Gastrocnemius medialis (tissue), 4 donors: Measurements from ENCODE around the gene ZBP1. TPM values are rescaled to one million over a fixed set of nuclear protein-coding genes. Genes with fewer than 3 reads are reported as not detected.

Experiments used
- ATAC-seq, 2 donors: fragments of 150-250 bp; one replicate each; pipeline ENCODE4 v1.9.1; 2016
- DNase-seq, 2 donors: peaks; one replicate each; pipeline ENCODE4 v3.0.0-alpha.2; 2019
- H3K27ac ChIP-seq, 4 donors: fragments of 200-600 bp; sonication (generic); 1 replicate in 1 of 4; 2 replicates in 3 of 4; pipeline ENCODE4 v1.5.1; 2016 to 2018; ENCODE audit warnings: mild to moderate bottlenecking in 2 of 4, moderate library complexity in 1 of 4
- H3K27me3 ChIP-seq, 3 donors: fragments of 200-600 bp; sonication (generic) in 2 of 3; 1 replicate in 1 of 3; 2 replicates in 2 of 3; pipeline versions ENCODE4 v1.5.1 to v1.6.0; 2016 to 2019; ENCODE audit warnings: mild to moderate bottlenecking in 1 of 3, moderate library complexity in 1 of 3
- H3K36me3 ChIP-seq, 2 donors: fragments of 200-600 bp; sonication (generic) in 1 of 2; one replicate each; pipeline ENCODE4 v1.5.1; 2017 to 2018
- H3K4me1 ChIP-seq, 2 donors: fragments of 200-600 bp; sonication (generic) in 1 of 2; one replicate each; pipeline ENCODE4 v1.5.1; 2016 to 2017; ENCODE audit warnings: mild to moderate bottlenecking in 2 of 2
- H3K4me3 ChIP-seq, 4 donors: fragments of 200-600 bp; sonication (generic) in 3 of 4; 1 replicate in 1 of 4; 2 replicates in 3 of 4; pipeline ENCODE4 v1.5.1; 2016 to 2019; ENCODE audit warnings: mild to moderate bottlenecking in 2 of 4
- H3K9me3 ChIP-seq, 3 donors: fragments of 200-600 bp; sonication (generic) in 2 of 3; 1 replicate in 1 of 3; 2 replicates in 2 of 3; pipeline ENCODE4 v1.5.1; 2016 to 2019
- POLR2A ChIP-seq, 2 donors: fragments of 450-650 bp; IDR thresholded peaks; one replicate each; pipeline ENCODE4 v1.6.1; 2017; ENCODE audit warnings: antibody characterized with exemption in 2 of 2, mild to moderate bottlenecking in 2 of 2, moderate library complexity in 2 of 2
- in situ Hi-C, 4 donors: fragments of 200-750 bp; cut with MboI; loops; one replicate each; pipeline versions ENCODE4 v1.15.0 to v1.8.0; 2017; ENCODE audit warnings: low sequenced_read_pairs in 4 of 4
- intact Hi-C: fragments of 100-400 bp; cut with DNase I; formaldehyde crosslinking; loops from one replicate; pipeline ENCODE4 v1.15.1; 2023; ENCODE audit warnings: low total_unique reads
- total RNA-seq, 4 donors: library from RNA; depleted of rRNA; stranded (reverse); fragments of >200 nt; gene quantifications; one replicate each; pipeline versions ENCODE4 v1.1.0 to v1.2.3, GENCODE V29; 2016
- TF ChIP-seq, protein P1 (sequence below), 5 experiments: fragments of 450-650 bp in 3 of 5; fragments of 200-600 bp in 2 of 5; sonication (generic) in 2 of 5; IDR thresholded peaks in 4 of 5; conservative IDR thresholded peaks in 1 of 5; 1 replicate in 4 of 5; 2 replicates in 1 of 5; pipeline ENCODE4 v1.5.1; 2016 to 2019; ENCODE audit warnings: antibody characterized with exemption in 5 of 5, mild to moderate bottlenecking in 3 of 5, moderate library complexity in 3 of 5

Gene ZBP1
- total RNA-seq, 4 donors from 2014 or later = not detected

DNA sequence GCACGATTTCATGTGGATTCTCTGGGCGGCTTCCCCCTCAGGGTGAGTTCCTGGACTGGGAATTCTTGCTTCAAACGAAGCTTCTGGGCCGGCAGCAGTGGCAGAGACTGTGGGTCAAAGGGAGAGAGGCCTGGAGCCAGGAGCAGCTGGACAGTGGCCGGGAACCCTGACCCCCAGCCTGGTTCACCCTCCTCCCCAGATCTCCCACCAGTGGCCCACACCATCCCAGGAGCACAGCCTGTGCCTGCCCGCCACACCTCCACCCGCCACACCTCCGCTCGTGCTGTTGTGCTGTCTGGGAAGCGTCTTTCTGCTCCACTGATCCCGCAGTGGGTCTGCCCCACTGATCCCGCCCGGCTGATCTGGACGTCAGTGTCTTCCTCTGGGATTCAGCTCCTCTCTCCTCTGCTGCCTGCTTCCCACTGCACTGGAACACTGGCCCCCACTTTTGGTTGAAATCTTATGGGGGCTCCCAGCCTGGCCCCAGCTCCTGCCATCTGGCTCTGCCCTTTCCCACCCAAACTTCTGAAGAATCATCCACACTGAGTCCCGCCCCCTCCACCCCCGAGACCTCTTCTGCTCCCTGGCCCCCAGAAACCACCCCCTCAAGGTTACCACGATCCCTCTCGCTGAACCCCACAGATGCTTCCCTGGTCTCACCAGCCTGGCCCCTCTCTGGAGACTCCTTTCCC lies 9.8 kb downstream of the ZBP1 start:
- ATAC-seq (no peak), DNase-seq (no peak)
- Histone ChIP-seq H3K9me3 (no peaks in the 10 kb centered on the region), H3K4me1 (no peaks in the 10 kb centered on the region), H3K36me3 (no peaks in the 10 kb centered on the region), H3K27ac (no peak overlapping the region), H3K27me3 (peaks cover 0 to 8% (median 0%) of the 10 kb centered on the region in 3 donors), H3K4me3 (no peak overlapping the region)
- in situ Hi-C loops = no loop called here
- intact Hi-C loops = no loop called here
- TF ChIP-seq, protein P1, sequence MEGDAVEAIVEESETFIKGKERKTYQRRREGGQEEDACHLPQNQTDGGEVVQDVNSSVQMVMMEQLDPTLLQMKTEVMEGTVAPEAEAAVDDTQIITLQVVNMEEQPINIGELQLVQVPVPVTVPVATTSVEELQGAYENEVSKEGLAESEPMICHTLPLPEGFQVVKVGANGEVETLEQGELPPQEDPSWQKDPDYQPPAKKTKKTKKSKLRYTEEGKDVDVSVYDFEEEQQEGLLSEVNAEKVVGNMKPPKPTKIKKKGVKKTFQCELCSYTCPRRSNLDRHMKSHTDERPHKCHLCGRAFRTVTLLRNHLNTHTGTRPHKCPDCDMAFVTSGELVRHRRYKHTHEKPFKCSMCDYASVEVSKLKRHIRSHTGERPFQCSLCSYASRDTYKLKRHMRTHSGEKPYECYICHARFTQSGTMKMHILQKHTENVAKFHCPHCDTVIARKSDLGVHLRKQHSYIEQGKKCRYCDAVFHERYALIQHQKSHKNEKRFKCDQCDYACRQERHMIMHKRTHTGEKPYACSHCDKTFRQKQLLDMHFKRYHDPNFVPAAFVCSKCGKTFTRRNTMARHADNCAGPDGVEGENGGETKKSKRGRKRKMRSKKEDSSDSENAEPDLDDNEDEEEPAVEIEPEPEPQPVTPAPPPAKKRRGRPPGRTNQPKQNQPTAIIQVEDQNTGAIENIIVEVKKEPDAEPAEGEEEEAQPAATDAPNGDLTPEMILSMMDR (IDR thresholded peaks at IDR 0.05 in 4 of 5, conservative IDR thresholded peaks at IDR 0.05 in 1 of 5) = no peak
- no peak for TF ChIP-seq POLR2A (IDR thresholded peaks at IDR 0.05)

DNA sequence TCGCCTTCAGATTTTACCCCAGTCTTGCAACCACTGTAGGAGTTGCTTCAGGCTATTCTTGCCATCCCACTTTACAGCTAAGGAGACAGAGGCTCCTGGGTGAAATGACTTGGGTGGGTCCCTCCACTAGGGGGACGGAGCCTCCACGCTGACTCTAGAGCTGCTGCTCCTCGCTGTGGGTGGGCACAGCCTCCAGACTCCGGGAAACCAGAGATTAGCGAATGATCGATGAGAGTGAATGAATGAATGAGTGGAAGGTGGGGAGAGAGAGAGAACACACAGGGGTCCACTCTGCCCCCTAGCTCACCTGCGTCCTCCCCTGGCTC lies 10.4 kb downstream of the ZBP1 start:
- TF ChIP-seq, protein P1 (IDR thresholded peaks at IDR 0.05 in 4 of 5, conservative IDR thresholded peaks at IDR 0.05 in 1 of 5) = no peak
- no peak for TF ChIP-seq POLR2A (IDR thresholded peaks at IDR 0.05)
- ATAC-seq (no peak), DNase-seq (no peak)
- Histone ChIP-seq H3K27ac (no peak overlapping the region), H3K36me3 (no peaks in the 10 kb centered on the region), H3K4me3 (no peak overlapping the region), H3K4me1 (no peaks in the 10 kb centered on the region), H3K27me3 (peaks cover 0 to 8% (median 0%) of the 10 kb centered on the region in 3 donors), H3K9me3 (no peaks in the 10 kb centered on the region)
- in situ Hi-C loops = loop anchor here in 1 of 4 donors (10.0 kb wide), 1 partner anchor 605 kb away; no protein-coding TSS in a partner anchor
- intact Hi-C loops = loop anchor here (5.0 kb wide), 1 partner anchor 1182 kb away; no protein-coding TSS in a partner anchor

DNA sequence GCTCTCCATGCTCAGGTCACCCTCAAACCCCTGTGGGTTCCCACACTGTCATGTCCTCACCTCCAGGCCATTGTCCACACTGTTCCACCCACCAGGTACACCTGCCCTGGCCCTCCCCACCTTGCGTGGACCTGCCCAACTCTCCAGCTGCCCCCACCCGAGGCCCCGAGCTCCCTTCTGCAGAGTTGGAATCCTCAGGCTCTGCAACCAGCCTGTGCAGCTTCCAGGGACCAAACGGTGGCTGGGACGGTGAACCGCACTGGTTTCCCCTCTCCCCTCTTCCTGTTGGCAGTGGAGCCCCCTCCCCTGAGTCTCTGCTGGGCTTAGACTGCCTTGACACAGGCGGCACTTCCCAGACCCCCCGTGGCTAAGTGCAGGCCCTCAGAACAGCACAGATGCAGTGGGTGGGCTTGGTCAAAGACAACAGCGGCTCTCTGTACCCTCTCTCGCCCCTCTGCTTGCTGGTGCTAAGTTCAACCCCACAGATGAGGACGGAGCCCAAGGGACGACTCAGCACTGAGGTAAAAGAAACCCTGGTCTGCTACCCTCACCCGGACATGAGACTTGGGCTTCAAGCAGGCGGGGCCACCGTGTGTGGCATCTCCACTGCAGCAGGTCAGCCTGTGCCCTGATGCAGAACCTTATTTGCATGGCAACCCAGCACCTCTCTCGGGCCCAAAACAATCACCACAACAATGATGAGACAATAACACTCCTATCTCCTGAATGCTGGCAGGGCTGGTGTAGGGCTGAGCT lies 11.0 kb downstream of the ZBP1 start:
- no peaks in the 10 kb centered on the region for H3K4me1 ChIP-seq

DNA sequence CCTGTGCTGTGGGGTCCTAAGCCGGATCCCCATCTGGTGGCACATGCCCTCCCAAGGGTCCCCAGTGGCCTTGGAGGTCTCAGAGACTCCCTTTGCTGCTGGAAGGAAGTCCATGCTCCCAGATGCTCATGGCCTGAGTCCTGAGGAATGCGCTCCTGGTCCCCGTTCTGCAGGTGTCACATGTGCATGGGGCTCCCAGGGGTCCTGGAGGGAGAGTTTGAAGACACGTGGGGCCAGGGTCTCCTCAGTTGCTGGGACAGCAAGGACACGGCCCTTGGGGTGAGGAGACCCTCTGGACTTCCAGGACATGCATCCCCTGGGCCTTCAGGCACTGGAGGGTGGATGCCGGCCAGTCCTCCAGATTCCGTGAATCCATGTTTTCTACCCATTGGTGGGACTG lies 11.7 kb downstream of the ZBP1 start:
- Histone ChIP-seq H3K9me3 (no peaks in the 10 kb centered on the region), H3K36me3 (no peaks in the 10 kb centered on the region), H3K27me3 (peaks cover 0 to 8% (median 0%) of the 10 kb centered on the region in 3 donors), H3K27ac (no peak overlapping the region), H3K4me1 (no peaks in the 10 kb centered on the region), H3K4me3 (no peak overlapping the region)
- TF ChIP-seq, protein P1 (IDR thresholded peaks at IDR 0.05 in 4 of 5, conservative IDR thresholded peaks at IDR 0.05 in 1 of 5) = no peak
- no peak for TF ChIP-seq POLR2A (IDR thresholded peaks at IDR 0.05)
- in situ Hi-C loops = loop anchor here in 1 of 4 donors (10.0 kb wide), 1 partner anchor 606 kb away; no protein-coding TSS in a partner anchor
- DNase-seq (no peak), ATAC-seq (no peak)
- intact Hi-C loops = loop anchor here (5.0 kb wide), 1 partner anchor 1184 kb away; no protein-coding TSS in a partner anchor

More for the DNA sequence above, 11.0 kb downstream of the ZBP1 start:
- no peaks in the 10 kb centered on the region for H3K36me3 ChIP-seq
- no peaks in the 10 kb centered on the region for H3K9me3 ChIP-seq
- intact Hi-C loops (loop anchor here (5.0 kb wide), 1 partner anchor 1183 kb away; no protein-coding TSS in a partner anchor), in situ Hi-C loops (loop anchor here in 1 of 4 donors (10.0 kb wide), 1 partner anchor 606 kb away; no protein-coding TSS in a partner anchor)
- TF ChIP-seq POLR2A (IDR thresholded peaks at IDR 0.05) = no peak
- TF ChIP-seq, protein P1 (IDR thresholded peaks at IDR 0.05 in 4 of 5, conservative IDR thresholded peaks at IDR 0.05 in 1 of 5) = no peak
- no peak overlapping the region for H3K4me3 ChIP-seq
- DNase-seq = no peak
- H3K27ac ChIP-seq = no peak overlapping the region
- H3K27me3 ChIP-seq = peaks cover 0 to 8% (median 0%) of the 10 kb centered on the region in 3 donors
- no peak for ATAC-seq
